K562 (cell line): ENCODE measurements around the gene RPS10. TPM values are rescaled to one million over a fixed set of nuclear protein-coding genes. Genes with fewer than 3 reads are reported as not detected.

Source experiments
- BHLHE40 ChIP-seq: IDR thresholded peaks from 2 replicates; pipeline ENCODE4 v1.6.1; 2011; ENCODE audit warnings: low read length, improper control_type of control experiment
- CREM ChIP-seq: IDR thresholded peaks from 2 replicates; pipeline ENCODE4 v1.6.1; 2014; ENCODE audit warnings: antibody characterized with exemption, low read depth
- DMBX1 ChIP-seq: fragments of 250-450 bp; sonication (Bioruptor Pico); IDR thresholded peaks from 2 replicates; pipeline ENCODE4 v1.8.0; 2022; ENCODE audit warnings: inconsistent platforms, mild to moderate bottlenecking, moderate library complexity, borderline replicate concordance
- ETS2 ChIP-seq: IDR thresholded peaks from 2 replicates; pipeline ENCODE4 v1.6.1; 2016; ENCODE audit warnings: borderline replicate concordance, missing genetic modification characterization, mild to moderate bottlenecking, moderate library complexity, missing compliant biosample characterization; ENCODE audit not compliant: poor library complexity, severe bottlenecking
- FOXO4 ChIP-seq: fragments of 450-650 bp; formaldehyde crosslinking; IDR thresholded peaks from 2 replicates; pipeline ENCODE4 v1.4.0; 2020; ENCODE audit warnings: mild to moderate bottlenecking, moderate library complexity
- GATAD2A ChIP-seq: fragments of 450-650 bp; IDR thresholded peaks from 2 replicates; pipeline ENCODE4 v1.6.1; 2017
- GTF2B ChIP-seq: IDR thresholded peaks from 2 replicates; pipeline ENCODE4 v1.6.1; 2011; ENCODE audit not compliant: insufficient read length; ENCODE audit errors: extremely low read depth
- HDAC2 ChIP-seq: fragments of 450-650 bp; IDR thresholded peaks from 2 replicates; pipeline ENCODE4 v1.6.1; 2016; ENCODE audit warnings: mild to moderate bottlenecking
- KDM1A ChIP-seq, 2 experiments: fragments of 450-650 bp; IDR thresholded peaks; 2 replicates each; pipeline ENCODE4 v1.6.1; 2016; ENCODE audit warnings: mild to moderate bottlenecking in 2 of 2
- LARP7 ChIP-seq: fragments of 450-650 bp; IDR thresholded peaks from 2 replicates; pipeline ENCODE4 v1.6.1; 2016
- MAX ChIP-seq: sonication (generic); formaldehyde crosslinking; IDR thresholded peaks from 2 replicates; pipeline ENCODE4 v1.9.0; 2022; ENCODE audit warnings: mild to moderate bottlenecking, missing genetic modification reagents
- PBX2 ChIP-seq, 2 experiments: IDR thresholded peaks in 1 of 2; conservative IDR thresholded peaks in 1 of 2; 2 replicates each; pipeline ENCODE4 v1.6.1; 2016; ENCODE audit warnings: low read depth in 2 of 2, mild to moderate bottlenecking in 1 of 2, missing compliant biosample characterization in 1 of 2, missing genetic modification characterization in 1 of 2, moderate library complexity in 1 of 2
- TFAM ChIP-seq: fragments of 250-450 bp; sonication (Bioruptor Pico); conservative IDR thresholded peaks from 2 replicates; pipeline ENCODE4 v1.5.0; 2021; ENCODE audit warnings: mild to moderate bottlenecking, moderate library complexity
- TRIM28 ChIP-seq: fragments of 450-650 bp; IDR thresholded peaks from 2 replicates; pipeline ENCODE4 v1.6.1; 2017
- XRCC5 ChIP-seq: fragments of 200-400 bp; formaldehyde crosslinking; IDR thresholded peaks from 2 replicates; pipeline ENCODE4 v1.6.1; 2017; ENCODE audit warnings: low read depth, mild to moderate bottlenecking, low read length
- ZNF121 ChIP-seq: sonication (generic); formaldehyde crosslinking; conservative IDR thresholded peaks from 2 replicates; pipeline ENCODE4 v1.8.0; 2022; ENCODE audit warnings: missing genetic modification reagents
- ZNF239 ChIP-seq: fragments of 250-450 bp; sonication (Bioruptor Pico); IDR thresholded peaks from 2 replicates; pipeline ENCODE4 v1.4.0; 2020; ENCODE audit warnings: mild to moderate bottlenecking
- ZNF561 ChIP-seq: fragments of 450-650 bp; formaldehyde crosslinking; conservative IDR thresholded peaks from 2 replicates; pipeline ENCODE4 v1.4.0; 2020; ENCODE audit warnings: mild to moderate bottlenecking, moderate library complexity
- ZNF696 ChIP-seq: fragments of 250-450 bp; sonication (Bioruptor Pico); conservative IDR thresholded peaks from 2 replicates; pipeline ENCODE4 v1.4.0; 2020; ENCODE audit warnings: mild to moderate bottlenecking, moderate library complexity
- ZZZ3 ChIP-seq: fragments of 450-650 bp; IDR thresholded peaks from 2 replicates; pipeline ENCODE4 v1.6.1; 2016; ENCODE audit warnings: antibody characterized with exemption, mild to moderate bottlenecking, moderate library complexity
- polyA plus RNA-seq, 8 experiments: library from polyadenylated mRNA; depleted of rRNA in 4 of 8; stranded (reverse) in 5 of 8; unstranded in 3 of 8; fragments of >200 nt; fragmentation: Nextera tagmentation in 2 of 8; fragmentation: Illumina TruSeq in 1 of 8; extraction: Ambion mirVana in 2 of 8; extraction: Trizol in 1 of 8; gene quantifications; 2 replicates each; pipeline versions ENCODE4 v1.2.1 to v1.2.3, GENCODE V29; 2011 to 2014; ENCODE audit warnings: inconsistent platforms in 1 of 8, missing spikeins in 1 of 8
- total RNA-seq, 7 experiments: library from RNA; depleted of rRNA in 6 of 7; stranded (reverse); fragments of >200 nt in 6 of 7; fragmentation: Illumina TruSeq in 2 of 7; extraction: Trizol in 2 of 7; gene quantifications; 2 replicates each; pipeline versions ENCODE4 v1.2.1 to v1.2.3, GENCODE V29; 2011 to 2021; ENCODE audit warnings: low replicate concordance in 1 of 7
- TF ChIP-seq, protein P1 (sequence below): fragments of 450-650 bp; IDR thresholded peaks from one replicate; pipeline ENCODE4 v1.6.1; 2018; ENCODE audit warnings: mild to moderate bottlenecking, moderate library complexity; ENCODE audit not compliant: partially characterized antibody

RPS10 gene
- total and polyA plus RNA-seq, 9 of the 15 experiments (the other 6 are each of a cell fraction or from before 2014, with no cell fraction given) = 2,680 to 5,251 (median 3,876) TPM

DNA sequence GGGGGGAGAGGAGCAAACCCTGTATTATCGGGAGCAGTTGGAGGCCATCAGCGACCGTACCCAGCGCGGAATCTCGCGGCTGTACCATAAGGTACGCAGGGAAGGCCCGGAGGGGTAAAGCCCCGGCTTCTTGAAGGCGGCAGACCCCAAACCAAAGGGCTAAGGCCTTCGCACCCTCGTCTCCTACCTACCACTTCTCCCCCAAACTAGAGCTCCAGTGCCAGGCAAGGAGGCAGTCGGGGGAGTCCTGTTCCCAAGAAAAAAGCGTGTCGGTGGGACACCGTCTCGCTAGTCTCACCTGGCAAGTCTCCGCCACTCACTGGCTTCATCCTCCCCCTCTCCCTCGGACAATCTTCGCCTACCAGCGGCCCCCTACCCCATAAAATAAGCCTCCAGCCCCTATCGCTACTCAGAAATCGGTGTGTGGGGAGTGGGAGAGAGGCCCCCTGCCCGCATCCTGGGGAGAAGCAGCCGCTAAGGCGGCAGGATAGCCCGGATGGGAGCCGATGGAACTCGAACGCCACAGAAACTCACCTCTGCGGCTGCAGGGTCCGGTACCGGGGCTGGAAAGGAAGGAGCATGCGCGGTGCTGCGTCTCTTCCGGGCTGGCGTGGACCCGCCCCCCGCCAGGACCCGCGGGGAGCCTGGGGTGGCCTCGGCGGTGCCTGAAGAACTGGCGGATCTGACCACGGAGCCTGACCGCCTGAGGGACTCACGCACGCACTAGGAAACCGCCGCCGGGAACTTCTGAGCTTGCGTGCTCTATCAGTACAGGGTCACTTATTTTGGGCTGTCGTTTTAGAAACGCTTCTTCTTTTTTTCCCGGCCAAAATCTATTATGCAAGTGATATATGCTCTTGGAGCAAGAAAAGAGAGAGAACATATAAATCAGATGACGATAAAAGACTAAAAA, at the start of gene RPS10 (continued):
- TF ChIP-seq KDM1A (IDR thresholded peaks at IDR 0.05) (no peak), TRIM28 (peak; percentile 47), HDAC2 (peak; percentile 67; the same call in 1 of the 2 replicates), CREM (peak; percentile 89), GTF2B (peak; percentile 15), ZNF696 (no peak), ETS2 (tag) (no peak), PBX2 (CRISPR knock-in tag; IDR thresholded peaks at IDR 0.05; ENCODE audit: low read depth) (no peak), PBX2 (tag; conservative IDR thresholded peaks at IDR 0.05; ENCODE audit: low read depth) (0 out of 2 replicates have a peak, but pooled peaks have one; percentile 35), DMBX1 (no peak), ZZZ3 (peak; percentile 99), ZNF561 (0 out of 2 replicates have a peak, but pooled peaks have one; percentile 58), FOXO4 (0 out of 2 replicates have a peak, but pooled peaks have one; percentile 73), TFAM (CRISPR knock-in tag) (no peak), BHLHE40 (peak; percentile 56; the same call in 1 of the 2 replicates), ZNF121 (CRISPR knock-in tag) (peak; percentile 73), MAX (CRISPR knock-in tag) (peak; percentile 92), LARP7 (0 out of 2 replicates have a peak, but pooled peaks have one; percentile 41), ZNF239 (CRISPR knock-in tag) (no peak; the same call in 1 of the 2 replicates), XRCC5 (0 out of 2 replicates have a peak, but pooled peaks have one; percentile 46), GATAD2A (0 out of 2 replicates have a peak, but pooled peaks have one; percentile 13)
- TF ChIP-seq, protein P1, sequence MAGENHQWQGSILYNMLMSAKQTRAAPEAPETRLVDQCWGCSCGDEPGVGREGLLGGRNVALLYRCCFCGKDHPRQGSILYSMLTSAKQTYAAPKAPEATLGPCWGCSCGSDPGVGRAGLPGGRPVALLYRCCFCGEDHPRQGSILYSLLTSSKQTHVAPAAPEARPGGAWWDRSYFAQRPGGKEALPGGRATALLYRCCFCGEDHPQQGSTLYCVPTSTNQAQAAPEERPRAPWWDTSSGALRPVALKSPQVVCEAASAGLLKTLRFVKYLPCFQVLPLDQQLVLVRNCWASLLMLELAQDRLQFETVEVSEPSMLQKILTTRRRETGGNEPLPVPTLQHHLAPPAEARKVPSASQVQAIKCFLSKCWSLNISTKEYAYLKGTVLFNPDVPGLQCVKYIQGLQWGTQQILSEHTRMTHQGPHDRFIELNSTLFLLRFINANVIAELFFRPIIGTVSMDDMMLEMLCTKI = no peak
